H9 (cell line): ENCODE measurements around the gene COL3A1. TPM values are rescaled to one million over a fixed set of nuclear protein-coding genes. Genes with fewer than 3 reads are reported as not detected.
A peak's percentile ranks its signal among the peaks of the same experiment; 100 is the strongest.

Experiments
- DNase-seq: peaks from one replicate; pipeline ENCODE4 v3.0.0-alpha.2; 2017
- H2AFZ ChIP-seq: one replicate; pipeline ENCODE4 v1.6.1; 2013; ENCODE audit warnings: mild to moderate bottlenecking, low read length, control low read depth, moderate library complexity
- H2AK5ac ChIP-seq: 2 replicates; pipeline ENCODE4 v1.6.1; 2013; ENCODE audit warnings: low read length, control low read depth, mixed read lengths; ENCODE audit not compliant: insufficient read length
- H2BK120ac ChIP-seq: one replicate; pipeline ENCODE4 v1.6.1; 2013; ENCODE audit warnings: low read depth, mild to moderate bottlenecking, low read length, control low read depth, inconsistent platforms; ENCODE audit not compliant: poor library complexity, severe bottlenecking
- H2BK12ac ChIP-seq: 2 replicates; pipeline ENCODE4 v1.6.1; 2013; ENCODE audit warnings: low read length, control low read depth, mixed read lengths, low read depth; ENCODE audit not compliant: insufficient read length
- H2BK15ac ChIP-seq: 2 replicates; pipeline ENCODE4 v1.6.1; 2013; ENCODE audit warnings: low read depth, low read length, control low read depth
- H2BK20ac ChIP-seq: one replicate; pipeline ENCODE4 v1.6.1; 2013; ENCODE audit warnings: low read depth, mild to moderate bottlenecking, low read length, control low read depth, inconsistent platforms; ENCODE audit not compliant: poor library complexity, severe bottlenecking
- H2BK5ac ChIP-seq: 2 replicates; pipeline ENCODE4 v1.6.1; 2013; ENCODE audit warnings: low read length, control low read depth, mixed read lengths; ENCODE audit not compliant: insufficient read length
- H3K14ac ChIP-seq: 2 replicates; pipeline ENCODE4 v1.6.1; 2013; ENCODE audit warnings: low read length, control low read depth; ENCODE audit not compliant: insufficient read depth
- H3K18ac ChIP-seq: 2 replicates; pipeline ENCODE4 v1.6.1; 2013; ENCODE audit warnings: low read depth, mild to moderate bottlenecking, mixed read lengths, low read length, control low read depth; ENCODE audit not compliant: insufficient read length
- H3K23ac ChIP-seq: 2 replicates; pipeline ENCODE4 v1.6.1; 2013; ENCODE audit warnings: low read length, control low read depth, mixed read lengths, low read depth; ENCODE audit not compliant: insufficient read length
- H3K23me2 ChIP-seq: 2 replicates; pipeline ENCODE4 v1.6.1; 2013; ENCODE audit warnings: low read depth, mild to moderate bottlenecking, mixed read lengths, low read length, control low read depth; ENCODE audit not compliant: insufficient read length, poor library complexity, severe bottlenecking
- H3K27ac ChIP-seq: 2 replicates; pipeline ENCODE4 v1.5.1; 2013; ENCODE audit warnings: low read length, control low read depth, mixed read lengths, low read depth; ENCODE audit not compliant: insufficient read length
- H3K27me3 ChIP-seq: 2 replicates; pipeline ENCODE4 v1.6.1; 2013; ENCODE audit warnings: low read length, control low read depth, inconsistent platforms; ENCODE audit not compliant: insufficient read depth
- H3K4ac ChIP-seq: 2 replicates; pipeline ENCODE4 v1.6.1; 2013; ENCODE audit warnings: low read depth, mild to moderate bottlenecking, control low read depth, inconsistent platforms, low read length, moderate library complexity
- H3K4me1 ChIP-seq: 2 replicates; pipeline ENCODE4 v1.6.1; 2013; ENCODE audit warnings: low read length, control low read depth, inconsistent platforms; ENCODE audit not compliant: insufficient read depth
- H3K4me2 ChIP-seq: 2 replicates; pipeline ENCODE4 v1.6.1; 2013; ENCODE audit warnings: low read length, control low read depth, mixed read lengths; ENCODE audit not compliant: insufficient read length, insufficient read depth
- H3K56ac ChIP-seq: 2 replicates; pipeline ENCODE4 v1.6.1; 2013; ENCODE audit warnings: low read depth, mild to moderate bottlenecking, mixed read lengths, low read length, control low read depth; ENCODE audit not compliant: insufficient read length
- H3K79me1 ChIP-seq: 2 replicates; pipeline ENCODE4 v1.6.1; 2013; ENCODE audit warnings: low read depth, mild to moderate bottlenecking, moderate library complexity, low read length, control low read depth, inconsistent platforms; ENCODE audit not compliant: insufficient read depth, poor library complexity, severe bottlenecking
- H3K79me2 ChIP-seq: 2 replicates; pipeline ENCODE4 v1.6.1; 2013; ENCODE audit warnings: low read length, control low read depth, inconsistent platforms; ENCODE audit not compliant: insufficient read depth
- H3K9ac ChIP-seq: 2 replicates; pipeline ENCODE4 v1.6.1; 2013; ENCODE audit warnings: low read length, control low read depth, mixed read lengths; ENCODE audit not compliant: insufficient read length; ENCODE audit errors: extremely low read depth
- H3K9me3 ChIP-seq: one replicate; pipeline ENCODE4 v1.6.1; 2013; ENCODE audit warnings: low read depth, low read length, inconsistent platforms; ENCODE audit not compliant: control insufficient read depth
- H3T11ph ChIP-seq: one replicate; pipeline ENCODE4 v1.6.1; 2013; ENCODE audit warnings: mild to moderate bottlenecking, low read length, control low read depth, inconsistent platforms
- H4K20me1 ChIP-seq: one replicate; pipeline ENCODE4 v1.6.1; 2013; ENCODE audit not compliant: control insufficient read depth, insufficient read length, insufficient read depth
- H4K5ac ChIP-seq: 2 replicates; pipeline ENCODE4 v1.6.1; 2013; ENCODE audit warnings: low read depth, mild to moderate bottlenecking, mixed read lengths, low read length, control low read depth; ENCODE audit not compliant: insufficient read length
- H4K8ac ChIP-seq: replicated peaks from 2 replicates; pipeline ENCODE4 v1.6.1; 2013; ENCODE audit warnings: low read length, control low read depth, mixed read lengths, low read depth; ENCODE audit not compliant: insufficient read length
- H4K91ac ChIP-seq: 2 replicates; pipeline ENCODE4 v1.6.1; 2013; ENCODE audit warnings: low read depth, mild to moderate bottlenecking, moderate library complexity, mixed read lengths, low read length, control low read depth; ENCODE audit not compliant: insufficient read length
- H3K27ac Mint-ChIP-seq, 3 experiments: 2 replicates in 2 of 3; 3 replicates in 1 of 3; pipeline ENCODE4 v1.8.0; 2020 to 2021; ENCODE audit warnings: mixed read lengths in 3 of 3, mild to moderate bottlenecking in 1 of 3, moderate library complexity in 1 of 3
- H3K27me3 Mint-ChIP-seq: 2 replicates; pipeline ENCODE4 v1.8.0; 2021; ENCODE audit warnings: low read depth, mild to moderate bottlenecking, moderate library complexity, mixed read lengths
- H3K36me3 Mint-ChIP-seq, 3 experiments: 2 replicates in 2 of 3; 3 replicates in 1 of 3; pipeline ENCODE4 v1.8.0; 2020 to 2021; ENCODE audit warnings: low read depth in 3 of 3, mixed read lengths in 3 of 3; ENCODE audit not compliant: insufficient read depth in 1 of 3
- H3K4me1 Mint-ChIP-seq, 2 experiments: 2 replicates each; pipeline ENCODE4 v1.8.0; 2020; ENCODE audit warnings: mixed read lengths in 2 of 2
- H3K4me3 Mint-ChIP-seq, 2 experiments: 2 replicates in 1 of 2; 3 replicates in 1 of 2; pipeline ENCODE4 v1.8.0; 2020 to 2021; ENCODE audit warnings: mild to moderate bottlenecking in 2 of 2, mixed read lengths in 2 of 2, moderate library complexity in 1 of 2
- H3K9me3 Mint-ChIP-seq, 2 experiments: 2 replicates in 1 of 2; 3 replicates in 1 of 2; pipeline ENCODE4 v1.8.0; 2020; ENCODE audit warnings: mild to moderate bottlenecking in 2 of 2, mixed read lengths in 2 of 2, moderate library complexity in 1 of 2
- WGBS: extraction: QIAGEN DNeasy Blood & Tissue Kit; methylation state at CpG from one replicate; pipeline ENCODE4 v1.1.7; 2013; ENCODE audit warnings: missing lambda C conversion rate, low lambda C conversion rate, mixed read lengths; ENCODE audit not compliant: insufficient read length; ENCODE audit errors: extremely low coverage; 5-methylcytosine and 5-hydroxymethylcytosine counted together
- total RNA-seq: library from RNA; stranded (reverse); gene quantifications from 2 replicates; pipeline ENCODE4 v1.2.1, GENCODE V29; 2021
- TF ChIP-seq, protein P1 (sequence below): fragments of 200-600 bp; sonication (generic); conservative IDR thresholded peaks from 3 replicates; pipeline ENCODE4 v1.8.0; 2021; ENCODE audit warnings: antibody characterized with exemption, mild to moderate bottlenecking

The COL3A1 gene
- total RNA-seq, 1 experiment from 2014 or later, result not detected

DNA sequence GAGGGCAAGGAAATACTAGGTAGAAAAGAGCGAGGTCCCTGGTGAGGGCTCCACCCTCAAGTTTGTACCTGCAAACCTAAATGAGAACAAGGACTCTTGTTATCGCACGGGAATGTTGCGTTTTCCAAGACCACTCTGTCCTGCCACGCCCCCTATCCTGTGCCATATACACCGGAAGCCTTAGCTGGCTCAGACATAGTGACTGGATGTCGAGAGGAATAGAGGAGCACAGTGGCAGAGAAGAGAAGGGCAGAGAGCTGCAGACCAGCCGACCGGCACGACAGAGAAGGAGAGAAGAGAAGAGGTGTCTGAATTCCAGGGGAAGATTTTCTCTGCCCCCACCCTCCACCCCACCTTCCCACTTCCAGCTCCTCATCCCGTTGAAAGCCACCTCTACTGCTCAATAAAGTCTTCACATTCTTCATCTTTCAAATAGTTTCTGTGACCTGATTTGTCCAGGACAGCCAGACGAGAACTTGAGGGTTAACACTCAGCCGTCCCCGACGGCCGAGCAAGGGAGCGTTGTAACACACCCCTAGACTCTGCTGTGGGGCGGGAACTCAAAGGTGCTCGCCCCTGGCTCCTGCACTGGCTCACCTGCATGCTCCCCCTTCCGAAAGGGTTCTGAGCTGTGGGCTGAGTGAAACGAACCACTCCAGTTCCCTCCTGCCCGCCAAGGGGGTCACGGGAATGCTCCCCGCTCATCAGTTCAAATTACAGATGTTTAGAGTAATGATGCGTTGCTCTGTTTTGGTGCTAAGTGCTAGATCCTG, 24.9 kb upstream of the COL3A1 start:
- Histone ChIP-seq H2BK120ac (no peak overlapping the region), H2AFZ (no peak overlapping the region), H2BK5ac (no peak overlapping the region), H4K8ac (no peak overlapping the region), H2AK5ac (no peak overlapping the region), H3K23ac (no peak overlapping the region), H3K27ac (no peak overlapping the region), H4K5ac (no peak overlapping the region), H3K9ac (no peak overlapping the region), H3K4ac (no peak overlapping the region), H2BK20ac (no peak overlapping the region), H4K91ac (no peak overlapping the region), H3K4me2 (no peak overlapping the region), H2BK12ac (no peak overlapping the region), H3K79me1 (no peaks in the 10 kb centered on the region), H3T11ph (no peak overlapping the region), H2BK15ac (no peak overlapping the region), H3K56ac (no peak overlapping the region), H3K23me2 (no peaks in the 10 kb centered on the region), H3K9me3 (no peaks in the 10 kb centered on the region), H3K14ac (no peak overlapping the region), H3K18ac (no peak overlapping the region), H4K20me1 (no peaks in the 10 kb centered on the region), H3K27me3 (no peaks in the 10 kb centered on the region), H3K4me1 (no peaks in the 10 kb centered on the region), H3K79me2 (no peaks in the 10 kb centered on the region)
- TF ChIP-seq, protein P1, sequence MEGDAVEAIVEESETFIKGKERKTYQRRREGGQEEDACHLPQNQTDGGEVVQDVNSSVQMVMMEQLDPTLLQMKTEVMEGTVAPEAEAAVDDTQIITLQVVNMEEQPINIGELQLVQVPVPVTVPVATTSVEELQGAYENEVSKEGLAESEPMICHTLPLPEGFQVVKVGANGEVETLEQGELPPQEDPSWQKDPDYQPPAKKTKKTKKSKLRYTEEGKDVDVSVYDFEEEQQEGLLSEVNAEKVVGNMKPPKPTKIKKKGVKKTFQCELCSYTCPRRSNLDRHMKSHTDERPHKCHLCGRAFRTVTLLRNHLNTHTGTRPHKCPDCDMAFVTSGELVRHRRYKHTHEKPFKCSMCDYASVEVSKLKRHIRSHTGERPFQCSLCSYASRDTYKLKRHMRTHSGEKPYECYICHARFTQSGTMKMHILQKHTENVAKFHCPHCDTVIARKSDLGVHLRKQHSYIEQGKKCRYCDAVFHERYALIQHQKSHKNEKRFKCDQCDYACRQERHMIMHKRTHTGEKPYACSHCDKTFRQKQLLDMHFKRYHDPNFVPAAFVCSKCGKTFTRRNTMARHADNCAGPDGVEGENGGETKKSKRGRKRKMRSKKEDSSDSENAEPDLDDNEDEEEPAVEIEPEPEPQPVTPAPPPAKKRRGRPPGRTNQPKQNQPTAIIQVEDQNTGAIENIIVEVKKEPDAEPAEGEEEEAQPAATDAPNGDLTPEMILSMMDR, result no peak
- H3K4me3 Mint-ChIP-seq, result no peak overlapping the region; a peak in 1 of 5 replicates
- H3K27ac Mint-ChIP-seq, result no peak overlapping the region; a peak in 1 of 7 replicates
- no peaks in the 10 kb centered on the region for H3K4me1 Mint-ChIP-seq
- WGBS, result no CpG with 5 or more reads among the region's 25 CpGs
- peaks cover 2 to 6% (median 6%) of the 10 kb centered on the region in 3 experiments; a peak in 5 of 7 replicates for H3K36me3 Mint-ChIP-seq
- H3K27me3 Mint-ChIP-seq, result no peaks in the 10 kb centered on the region
- peaks cover 4 to 10% of the 10 kb centered on the region in 2 experiments for H3K9me3 Mint-ChIP-seq
- peak; percentile 30 for DNase-seq
